Neural progenitor cell (in vitro differentiated cells): Measurements from ENCODE around the gene MYL11.
"Not testable (repeated sequence)": the region's sequence is repeated elsewhere in the genome, so short reads cannot be mapped to it uniquely, and the experiment has no call there.

ENCODE experiments used
- EZH2phosphoT487 ChIP-seq: fragments of 200-600 bp; sonication (generic); IDR thresholded peaks from 2 replicates; pipeline ENCODE4 v1.6.1; 2017; ENCODE audit warnings: antibody characterized with exemption
- TF ChIP-seq, protein P1 (sequence below): fragments of 200-600 bp; sonication (generic); IDR thresholded peaks from 2 replicates; pipeline ENCODE4 v1.5.1; 2017; ENCODE audit warnings: antibody characterized with exemption, mild to moderate bottlenecking

GRCh38 chr16:30334473-30334989, 40.1 kb upstream of the MYL11 start:
- TF ChIP-seq, protein P1, sequence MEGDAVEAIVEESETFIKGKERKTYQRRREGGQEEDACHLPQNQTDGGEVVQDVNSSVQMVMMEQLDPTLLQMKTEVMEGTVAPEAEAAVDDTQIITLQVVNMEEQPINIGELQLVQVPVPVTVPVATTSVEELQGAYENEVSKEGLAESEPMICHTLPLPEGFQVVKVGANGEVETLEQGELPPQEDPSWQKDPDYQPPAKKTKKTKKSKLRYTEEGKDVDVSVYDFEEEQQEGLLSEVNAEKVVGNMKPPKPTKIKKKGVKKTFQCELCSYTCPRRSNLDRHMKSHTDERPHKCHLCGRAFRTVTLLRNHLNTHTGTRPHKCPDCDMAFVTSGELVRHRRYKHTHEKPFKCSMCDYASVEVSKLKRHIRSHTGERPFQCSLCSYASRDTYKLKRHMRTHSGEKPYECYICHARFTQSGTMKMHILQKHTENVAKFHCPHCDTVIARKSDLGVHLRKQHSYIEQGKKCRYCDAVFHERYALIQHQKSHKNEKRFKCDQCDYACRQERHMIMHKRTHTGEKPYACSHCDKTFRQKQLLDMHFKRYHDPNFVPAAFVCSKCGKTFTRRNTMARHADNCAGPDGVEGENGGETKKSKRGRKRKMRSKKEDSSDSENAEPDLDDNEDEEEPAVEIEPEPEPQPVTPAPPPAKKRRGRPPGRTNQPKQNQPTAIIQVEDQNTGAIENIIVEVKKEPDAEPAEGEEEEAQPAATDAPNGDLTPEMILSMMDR: not testable (repeated sequence)
- not testable (repeated sequence) for TF ChIP-seq EZH2phosphoT487
